AML-193 (cell line): Measurements from ENCODE around the gene SLC12A4.
A peak's percentile ranks its signal among the peaks of the same experiment; 100 is the strongest.
"Not testable (repeated sequence)": the region's sequence is repeated elsewhere in the genome, so short reads cannot be mapped to it uniquely, and the experiment has no call there.

Experiments
- DNase-seq, 2 experiments: peaks; one replicate each; lab custom pipeline; 2025; lab: John Stamatoyannopoulos, UW

Gene SLC12A4

DNA sequence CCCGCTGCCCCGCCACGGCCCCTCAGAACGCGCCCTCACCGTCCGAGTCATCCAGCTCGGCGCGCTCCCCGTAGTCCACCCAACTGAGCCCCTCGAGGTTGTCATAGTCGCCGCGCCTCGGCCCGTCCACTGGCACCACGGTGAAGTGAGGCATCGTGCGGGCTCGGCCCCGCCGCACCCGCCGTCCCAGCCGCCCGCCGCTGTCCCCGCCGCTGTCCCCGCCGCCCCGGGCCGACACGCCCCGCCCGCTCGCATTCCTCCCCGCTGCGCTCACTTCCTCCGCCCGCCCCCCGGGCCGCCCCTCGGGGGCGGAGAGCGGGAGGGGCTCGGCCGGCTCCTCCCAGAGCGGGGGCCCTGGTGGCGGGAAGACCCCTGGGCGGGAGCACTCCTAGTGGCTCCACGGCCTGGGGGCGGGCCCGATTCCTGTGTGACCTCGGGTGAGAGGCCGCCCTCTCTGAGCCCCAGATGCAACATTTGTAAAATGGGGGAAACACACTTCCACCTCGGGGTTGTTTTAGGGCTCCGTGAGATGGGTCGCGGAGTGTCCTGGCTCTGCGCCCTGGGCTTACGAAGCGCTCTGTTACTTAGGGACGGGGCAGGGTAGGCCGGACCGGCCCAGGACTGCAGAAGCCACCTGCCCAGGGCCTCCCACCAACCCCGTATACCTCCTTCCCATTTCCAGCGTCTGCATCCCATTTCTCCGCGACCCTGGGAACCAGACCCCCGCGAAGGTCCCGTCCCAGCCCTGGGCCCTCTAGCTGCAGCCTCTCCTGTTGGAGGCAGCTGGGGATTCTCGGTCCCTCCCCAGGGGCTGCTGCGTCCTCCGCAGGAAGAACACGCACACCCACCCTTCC, at the start of gene SLC12A4:
SLC12A4 (minus strand) TSS at position 238 of the 854 bp plus-strand sequence; CDS start at position 154, 84 bp downstream.
- DNase-seq, result peak in 1 of 2 experiments; percentile 9

DNA sequence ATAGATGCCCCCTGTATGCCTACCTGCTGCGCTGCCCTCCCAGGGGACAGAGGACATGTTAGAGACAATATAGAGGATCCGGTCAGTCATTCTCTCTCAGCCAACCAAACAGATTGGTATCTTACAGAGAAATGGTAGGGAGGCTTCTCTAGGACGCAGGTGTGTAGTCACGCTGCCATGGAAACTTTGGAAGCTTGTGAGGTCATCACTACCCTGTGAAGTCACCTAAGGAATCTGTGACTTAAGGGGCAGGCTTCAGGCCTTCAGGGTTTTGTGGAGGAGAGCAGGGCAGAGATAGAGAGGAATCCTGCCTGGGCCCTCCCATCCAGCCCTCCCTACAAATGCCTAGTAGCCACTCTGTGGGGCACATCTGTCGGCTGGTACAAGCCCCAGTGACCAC, 47.2 kb upstream of the SLC12A4 start, which contains the start of gene DPEP2NB:
DPEP2NB (minus strand) TSS at position 231 of the 400 bp plus-strand sequence; CDS start at position 90, 141 bp downstream.
- DNase-seq, result no peak

DNA sequence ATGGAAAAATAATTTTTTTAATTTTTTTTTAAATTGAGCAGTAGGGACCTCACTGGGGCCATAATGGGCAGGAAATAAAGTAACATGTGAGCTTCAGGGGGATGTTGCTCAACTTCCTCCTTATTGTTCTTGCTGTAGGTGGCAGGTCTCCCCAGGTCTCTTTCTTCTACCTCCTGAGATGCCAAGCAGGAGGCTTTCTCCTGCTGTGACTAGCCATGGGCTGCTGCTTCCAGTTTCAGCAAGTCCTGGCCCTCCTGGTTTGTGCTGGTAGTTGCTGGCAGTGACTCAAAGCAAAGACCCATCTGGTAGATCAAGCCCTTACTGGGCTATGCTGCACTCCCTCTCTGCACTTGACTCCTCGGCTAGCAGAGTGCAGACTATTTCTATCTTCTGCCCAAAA, 45.0 kb upstream of the SLC12A4 start:
- peak; percentile 60 to 75 for DNase-seq

DNA sequence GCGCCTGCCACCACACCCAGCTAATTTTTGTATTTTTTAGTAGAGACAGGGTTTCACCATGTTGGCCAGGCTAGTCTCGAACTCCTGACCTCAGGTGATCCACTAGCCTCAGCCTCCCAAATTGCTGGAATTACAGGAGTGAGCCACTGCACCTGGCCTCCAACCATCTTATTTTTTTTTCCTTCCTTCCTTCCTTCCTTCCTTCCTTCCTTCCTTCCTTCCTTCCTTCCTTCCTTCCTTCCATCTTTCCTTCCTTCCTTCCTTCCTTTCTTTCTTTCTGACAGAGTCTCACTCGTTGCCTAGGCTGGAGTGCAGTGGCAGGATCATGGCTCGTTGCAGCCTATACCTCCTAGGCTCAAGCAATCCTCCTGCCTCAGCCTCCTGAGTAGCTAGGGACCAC, 41.4 kb upstream of the SLC12A4 start:
- not testable (repeated sequence) for DNase-seq

DNA sequence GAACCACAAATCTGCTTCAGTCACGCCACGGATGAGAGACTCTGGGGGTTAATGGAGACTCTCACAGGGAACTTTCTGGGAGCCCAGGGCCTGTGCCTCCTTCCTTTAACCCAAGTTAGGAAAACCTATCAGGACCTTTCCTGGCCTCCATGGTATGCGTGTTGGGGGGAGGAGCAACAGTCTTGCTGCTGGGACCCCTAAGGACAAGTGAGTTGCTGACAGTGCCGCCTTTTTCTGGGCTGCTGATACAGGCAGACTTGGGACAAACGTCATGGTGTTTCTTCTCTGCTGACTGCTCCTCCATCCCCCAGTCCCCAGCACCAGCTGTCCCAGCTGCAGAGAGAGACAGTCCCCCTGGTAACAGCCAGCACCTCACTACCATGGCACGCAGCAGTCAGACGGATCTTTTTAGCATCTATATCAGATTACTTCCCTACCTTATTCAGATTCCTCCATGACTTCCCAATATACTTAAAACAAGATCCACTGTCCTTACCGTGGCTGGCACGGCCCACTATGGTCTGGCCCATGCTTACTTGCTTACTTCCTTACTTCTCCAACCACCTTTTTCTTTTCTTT, 40.8 kb upstream of the SLC12A4 start:
- no peak for DNase-seq

DNA sequence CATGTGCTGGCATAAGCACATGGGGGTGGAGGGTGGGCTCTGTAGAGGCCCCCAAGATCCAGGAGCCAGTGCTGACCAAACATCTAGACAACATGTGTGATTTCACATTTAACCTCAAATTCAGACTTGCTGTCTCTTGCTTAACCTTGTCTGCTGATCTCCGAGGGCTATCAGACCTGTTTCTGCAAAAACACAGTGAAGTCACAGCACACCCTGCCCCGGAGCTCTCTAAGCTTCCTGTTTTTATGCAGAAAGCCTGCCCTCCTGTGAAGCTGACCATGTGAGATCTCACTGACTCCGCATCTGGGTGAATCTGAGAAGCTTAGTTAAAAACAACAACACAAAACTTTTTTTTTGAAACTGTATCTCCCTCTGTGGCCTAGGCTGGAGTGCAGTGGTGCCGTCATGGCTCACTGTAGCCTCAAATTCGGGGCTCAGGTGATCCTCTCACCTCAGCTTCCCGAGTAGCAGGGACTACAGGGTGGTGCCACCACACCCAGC, 37.4 kb upstream of the SLC12A4 start:
- peak; percentile 95 to 96 for DNase-seq

DNA sequence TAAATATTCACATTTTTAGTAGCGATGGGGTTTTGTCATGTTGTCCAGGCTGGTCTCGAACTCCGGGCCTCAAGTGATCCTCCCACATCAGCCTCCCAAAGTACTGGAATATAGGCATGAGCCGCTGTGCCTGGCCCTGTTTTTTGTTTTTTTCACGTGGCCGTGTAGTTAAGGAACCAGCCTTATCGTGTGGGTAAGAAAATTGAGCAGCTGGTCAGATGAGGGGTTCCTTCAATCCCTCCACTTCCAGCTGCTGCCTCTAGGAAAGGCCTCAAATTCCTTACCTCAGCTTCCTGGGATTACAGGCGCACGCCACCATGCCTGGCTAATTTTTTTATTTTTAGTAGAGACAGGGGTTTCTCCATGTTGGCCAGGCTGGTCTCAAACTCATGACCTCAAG, 36.8 kb upstream of the SLC12A4 start:
- no peak for DNase-seq

DNA sequence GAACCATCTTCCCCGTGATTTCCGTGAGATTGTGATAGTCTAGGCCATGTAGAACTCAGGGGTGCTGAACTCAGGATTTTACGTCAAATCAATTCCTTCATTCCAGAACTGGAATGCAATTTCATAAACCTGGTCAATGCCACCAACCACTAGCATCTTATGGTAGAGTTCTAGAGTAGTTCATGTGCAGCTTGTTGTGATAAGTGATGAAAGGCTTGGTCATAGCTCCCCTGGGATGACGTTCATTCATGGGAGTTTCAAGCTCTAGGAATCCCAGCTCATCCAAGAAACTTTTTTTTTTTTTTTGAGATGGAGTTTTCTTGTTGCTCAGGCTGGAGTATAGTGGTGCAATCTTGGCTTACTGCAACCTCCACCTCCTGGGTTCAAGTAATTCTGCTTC, 34.6 kb upstream of the SLC12A4 start:
- no peak for DNase-seq

DNA sequence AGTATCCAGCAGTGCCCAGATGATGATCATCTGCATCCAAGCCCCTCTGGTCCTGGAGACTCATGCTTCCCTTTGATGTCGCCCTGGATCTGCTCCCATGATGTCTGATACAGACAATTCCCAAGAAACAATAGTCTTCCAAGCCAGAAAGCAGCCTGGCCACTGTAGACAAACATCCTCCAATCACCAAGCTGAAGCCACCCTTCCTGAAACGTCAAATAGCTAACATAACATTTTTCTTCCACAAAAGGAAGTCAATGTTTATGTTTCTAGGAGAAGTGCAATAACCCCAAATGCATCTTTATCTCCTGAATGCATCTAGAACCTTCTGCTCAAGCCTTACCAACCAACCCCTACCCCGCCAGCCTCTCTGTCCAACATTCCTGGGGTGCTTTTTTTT, 32.0 kb upstream of the SLC12A4 start:
- DNase-seq, result no peak

DNA sequence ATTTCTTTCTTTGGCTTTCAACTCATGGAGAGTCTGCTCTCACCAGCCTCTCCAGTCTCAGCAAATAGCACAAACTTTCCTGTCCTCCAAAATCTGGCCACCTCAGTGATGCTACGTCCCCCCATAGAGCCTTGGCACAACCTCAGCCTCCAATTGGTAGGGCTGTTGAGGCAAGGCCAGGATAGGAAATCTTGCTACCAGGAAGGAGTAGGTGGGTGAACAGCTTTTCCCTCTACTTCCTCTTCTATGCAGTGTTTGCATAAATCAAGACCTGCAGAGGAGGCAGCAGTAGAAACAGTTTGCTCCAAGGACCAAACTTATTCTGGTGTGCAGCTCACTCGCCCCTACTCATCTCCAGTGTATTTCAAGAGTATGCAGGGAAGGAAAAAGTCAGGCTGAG, 31.5 kb upstream of the SLC12A4 start:
- peak; percentile 20 to 47 for DNase-seq

DNA sequence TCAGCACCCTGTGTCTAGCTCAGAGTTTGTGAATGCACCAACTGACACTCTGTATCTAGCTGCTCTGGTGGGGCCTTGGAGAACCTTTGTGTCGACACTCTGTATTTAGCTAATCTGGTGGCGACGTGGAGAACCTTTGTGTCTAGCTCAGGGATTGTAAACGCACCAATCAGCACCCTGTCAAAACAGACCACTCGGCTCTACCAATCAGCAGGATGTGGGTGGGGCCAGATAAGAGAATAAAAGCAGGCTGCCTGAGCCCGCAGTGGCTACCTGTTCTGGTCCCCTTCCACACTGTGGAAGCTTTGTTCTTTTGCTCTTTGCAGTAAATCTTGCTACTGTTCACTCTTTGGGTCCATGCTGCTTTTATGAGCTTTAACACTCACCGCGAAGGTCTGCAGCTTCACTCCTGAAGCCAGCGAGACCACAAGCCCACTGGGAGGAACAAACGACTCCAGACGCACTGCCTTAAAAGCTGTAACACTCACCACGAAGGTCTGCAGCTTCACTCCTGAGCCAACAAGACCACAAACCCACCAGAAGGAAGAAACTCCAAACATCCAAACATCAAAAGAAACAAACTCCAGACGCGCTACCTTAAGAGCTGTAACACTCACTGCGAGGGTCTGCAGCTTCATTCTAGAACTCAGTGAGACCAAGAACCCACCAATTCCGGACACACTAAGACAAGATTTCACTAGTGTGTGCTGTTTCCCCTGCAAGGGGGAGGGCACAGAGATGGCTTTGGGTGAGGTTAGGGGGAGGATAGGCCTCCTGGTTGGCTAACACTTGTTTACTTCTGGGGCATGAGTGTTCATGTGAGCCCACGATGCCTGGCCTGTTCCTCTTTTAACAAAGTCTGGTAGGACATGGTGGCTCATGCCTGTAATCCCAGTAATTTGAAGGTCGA, 30.6 kb upstream of the SLC12A4 start, which contains the start of gene DPEP2:
DPEP2 (minus strand) TSS at position 706 of the 910 bp plus-strand sequence. CDS start 6,272 bp downstream, outside the sequence.
- DNase-seq, result peak; percentile 49

DNA sequence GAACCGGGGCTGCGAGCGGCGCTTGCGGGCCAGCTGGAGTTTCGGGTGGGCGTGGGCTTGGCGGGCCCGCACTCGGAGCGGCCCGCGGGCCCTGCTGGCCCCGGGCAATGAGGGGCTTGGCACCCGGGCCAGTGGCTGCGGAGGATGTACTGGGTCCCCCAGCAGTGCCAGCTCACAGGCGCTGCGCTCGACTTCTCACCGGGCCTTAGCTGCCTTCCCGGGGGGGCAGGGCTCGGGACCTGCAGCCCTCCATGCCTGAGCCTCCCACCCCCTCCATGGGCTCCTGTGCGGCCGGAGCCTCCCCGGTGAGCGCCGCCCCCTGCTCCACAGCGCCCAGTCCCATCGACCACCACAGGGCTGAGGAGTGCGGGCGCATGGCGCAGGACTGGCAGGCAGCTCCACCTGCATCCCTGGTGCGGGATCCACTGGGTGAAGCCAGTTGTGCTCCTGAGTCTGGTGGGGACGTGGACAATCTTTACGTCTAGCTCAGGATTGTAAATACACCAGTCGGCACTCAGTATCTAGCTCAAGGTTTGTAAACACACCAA, 29.9 kb upstream of the SLC12A4 start:
- DNase-seq, result not testable (repeated sequence)

DNA sequence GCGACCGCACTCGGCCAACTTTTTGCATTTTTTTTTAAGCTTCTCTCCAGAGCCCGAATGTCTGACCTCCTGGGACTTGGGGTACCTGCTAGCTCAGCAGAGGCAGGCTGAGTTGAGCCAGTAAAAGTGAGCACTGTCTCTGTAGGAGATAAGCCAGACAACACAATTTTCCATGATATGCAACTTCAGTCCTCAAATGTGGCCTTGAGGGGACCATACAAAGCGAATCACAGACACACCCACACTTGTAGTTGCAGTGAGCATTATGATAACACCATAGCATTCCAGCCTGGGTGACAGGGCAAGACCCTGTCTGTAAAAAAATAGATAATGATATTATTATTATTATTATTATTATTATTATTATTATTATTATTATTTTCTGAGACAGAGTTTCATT, 28.2 kb upstream of the SLC12A4 start:
- no peak for DNase-seq

DNA sequence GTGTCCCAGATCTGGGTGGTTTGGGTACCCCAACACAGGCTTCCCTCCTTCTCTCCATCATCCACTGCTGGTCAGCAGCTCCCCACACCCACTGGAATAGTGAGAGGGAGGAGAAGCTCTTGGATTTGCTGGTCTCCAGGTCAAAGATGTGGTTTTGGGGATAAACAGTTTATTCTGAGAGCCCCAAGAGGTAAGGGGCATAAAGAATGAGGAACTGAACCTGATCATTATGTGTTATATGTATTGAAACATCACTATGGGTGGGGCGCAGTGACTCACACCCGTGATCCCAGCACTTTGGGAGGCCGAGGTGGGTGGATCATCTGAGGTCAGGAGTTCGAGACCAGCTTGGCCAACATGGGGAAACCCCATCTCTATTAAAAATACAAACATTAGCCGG, 27.0 kb upstream of the SLC12A4 start:
- DNase-seq, result no peak

DNA sequence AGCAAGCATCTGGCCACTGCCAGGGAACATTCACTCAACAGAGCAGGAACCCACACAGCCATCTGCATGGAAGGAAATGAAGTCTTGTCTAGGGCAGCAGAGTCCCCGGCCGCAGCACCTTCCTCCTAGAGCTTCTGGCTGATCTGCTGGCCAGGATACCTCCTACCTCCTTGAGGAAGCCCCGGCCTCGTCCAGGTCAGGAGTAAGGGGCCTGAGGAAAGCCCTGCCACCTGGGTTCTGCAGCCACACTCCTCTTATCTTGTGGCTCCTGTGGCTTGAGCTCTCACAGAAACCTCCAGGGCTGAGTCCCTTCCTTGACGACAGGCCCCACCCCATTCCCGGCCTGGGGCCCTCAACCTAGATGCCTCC, 25.6 kb upstream of the SLC12A4 start:
- DNase-seq, result not testable (repeated sequence)

DNA sequence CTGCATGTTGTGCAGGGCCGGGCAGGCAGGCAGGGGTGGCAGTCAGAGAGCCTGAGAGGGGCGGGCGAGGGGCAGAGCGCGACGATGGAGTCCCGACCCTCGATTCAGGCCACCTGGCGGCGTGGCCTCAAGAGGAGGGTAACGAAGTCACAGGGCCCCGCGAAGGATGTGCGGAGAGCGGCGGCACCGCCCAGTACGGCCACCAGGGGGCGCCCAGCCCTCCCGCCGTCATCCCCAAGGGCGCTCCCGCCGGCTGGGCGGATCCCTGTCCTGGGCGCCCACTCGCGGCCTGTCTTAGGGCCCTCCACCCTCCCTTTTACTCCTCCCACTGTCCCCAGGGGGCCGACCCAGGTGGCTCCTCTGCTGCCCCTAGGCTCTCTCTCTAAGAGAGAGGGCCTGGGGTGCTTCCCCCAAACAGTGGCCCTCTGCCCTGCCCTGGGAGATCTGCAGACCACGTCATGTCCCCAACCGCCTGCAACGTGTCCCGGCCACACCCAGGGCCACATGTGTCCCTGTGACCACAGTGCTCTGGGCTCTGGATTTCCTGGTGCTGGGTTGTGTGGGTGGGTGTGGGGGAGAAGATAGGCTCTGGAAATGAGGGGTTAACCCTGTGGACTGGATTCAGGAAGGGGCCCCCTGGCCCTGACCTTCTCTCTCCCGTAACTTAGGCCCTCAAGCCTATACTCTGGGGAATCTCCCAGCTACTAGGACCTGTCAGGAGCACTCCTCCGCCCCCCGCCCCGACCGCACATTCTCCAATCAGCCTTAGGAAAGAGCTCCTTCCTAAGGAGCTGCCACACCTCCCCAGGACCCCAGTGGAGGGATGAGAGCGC, 25.0 kb upstream of the SLC12A4 start:
- peak; percentile 49 to 64 for DNase-seq

DNA sequence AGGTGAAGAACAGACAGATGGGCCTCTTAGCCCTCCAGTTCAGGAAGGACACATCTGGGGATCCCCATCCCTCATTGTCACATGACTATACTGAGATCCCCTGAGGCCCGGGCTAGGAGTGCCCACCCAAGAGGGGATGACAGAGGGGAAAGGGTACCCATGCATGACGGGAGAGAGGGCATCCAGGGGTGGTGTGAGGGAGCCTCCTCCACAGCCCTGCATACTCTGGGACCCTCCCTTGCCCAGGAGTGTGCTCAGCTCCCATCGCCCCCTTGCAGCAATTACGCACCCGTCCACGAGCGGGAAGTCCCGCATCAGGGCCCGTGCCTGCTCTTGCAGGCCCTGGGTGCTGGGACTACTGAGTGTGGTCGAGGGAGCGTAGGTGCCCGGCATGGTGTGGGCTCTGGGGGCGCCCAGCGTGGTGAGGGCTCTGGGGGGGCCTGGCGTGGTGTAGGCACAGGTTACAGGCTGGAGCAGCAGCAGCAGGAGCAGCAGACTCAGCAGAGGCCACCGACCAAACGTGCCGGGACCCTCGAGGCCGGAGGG, 24.3 kb upstream of the SLC12A4 start:
- no peak for DNase-seq

DNA sequence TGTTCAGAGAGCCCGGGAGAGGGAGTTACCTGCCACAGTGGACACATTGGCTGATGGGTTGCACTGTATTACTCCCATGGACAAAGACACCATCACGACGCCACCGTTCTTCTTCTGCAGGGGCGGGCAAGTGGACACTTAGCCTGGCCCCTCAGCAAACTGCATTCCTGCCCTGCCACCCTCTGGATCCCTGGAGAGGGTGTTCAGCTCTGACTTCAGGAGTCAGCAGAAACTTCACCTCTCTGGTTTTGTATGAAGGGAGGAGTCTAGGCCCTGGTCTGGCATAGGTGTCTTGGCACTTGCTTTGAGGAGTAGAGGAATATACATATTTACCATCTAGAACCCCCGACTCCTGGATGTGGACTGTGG, 21.6 kb upstream of the SLC12A4 start:
- DNase-seq, result no peak

DNA sequence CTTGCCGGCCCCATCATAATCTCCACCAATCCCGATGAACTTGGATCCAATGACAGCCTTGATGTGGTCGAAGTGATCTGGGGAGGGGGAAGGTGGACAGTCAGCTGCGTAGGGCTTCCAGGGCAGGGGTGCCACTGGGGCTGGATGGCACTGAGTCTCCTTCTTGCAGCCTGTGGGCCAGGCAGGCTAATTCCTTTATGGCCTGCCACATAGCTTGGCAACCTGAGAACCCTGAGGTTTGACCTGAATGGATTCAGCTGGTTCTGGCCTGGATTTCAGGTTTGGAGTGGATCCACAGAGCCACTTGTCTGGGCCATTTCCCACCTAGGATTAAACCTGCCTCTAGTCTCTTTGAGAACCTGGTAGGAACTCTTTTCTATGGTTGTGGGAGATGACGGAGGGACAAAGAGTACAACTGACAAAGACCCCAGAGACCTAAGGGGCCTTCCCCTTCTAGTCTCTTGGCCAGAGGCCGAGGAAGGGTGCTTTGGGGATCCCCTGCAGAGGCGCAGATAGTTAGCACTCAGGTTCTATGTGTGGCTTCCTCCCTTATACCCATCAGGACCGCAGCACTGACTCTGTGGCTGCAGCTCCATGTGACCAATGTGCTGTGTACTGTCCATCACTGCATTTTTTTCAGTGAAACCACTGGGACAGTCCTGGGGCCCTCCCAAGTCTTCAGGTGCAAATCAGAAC, 21.0 kb upstream of the SLC12A4 start:
- no peak for DNase-seq

DNA sequence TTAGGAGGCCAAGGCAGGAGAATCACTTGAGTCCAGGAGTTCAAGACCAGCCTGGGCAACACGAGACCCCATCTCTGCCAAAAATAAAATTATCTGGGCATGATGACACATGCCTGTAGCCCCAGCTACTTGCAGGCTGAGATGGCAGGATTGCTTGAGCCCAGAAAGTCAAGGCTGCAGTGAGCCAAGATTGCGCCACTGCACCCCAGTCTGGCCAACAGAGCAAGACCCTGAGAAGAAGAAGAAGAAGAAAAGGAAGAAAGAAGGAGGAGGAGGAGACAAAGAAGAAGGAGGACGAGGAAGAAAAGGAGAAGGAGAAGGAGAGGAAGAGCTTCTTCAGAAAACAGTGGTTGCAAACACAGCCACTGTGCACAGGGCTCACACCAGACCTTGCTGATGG, 20.2 kb upstream of the SLC12A4 start:
- no peak for DNase-seq
